Suprapubic skin (tissue), 4 donors: ENCODE measurements around the gene CMSS1. TPM values are rescaled to one million over a fixed set of nuclear protein-coding genes. Genes with fewer than 3 reads are reported as not detected.

Experiments used
- DNase-seq, 2 donors: peaks; one replicate each; pipeline ENCODE4 v3.0.0-alpha.2; 2019; ENCODE audit warnings: low spot score in 2 of 2
- H3K27ac ChIP-seq: fragments of 200-600 bp; sonication (generic); one replicate; pipeline ENCODE4 v1.5.1; 2019
- H3K27me3 ChIP-seq: fragments of 200-600 bp; sonication (generic); one replicate; pipeline ENCODE4 v1.5.1; 2019
- H3K36me3 ChIP-seq: fragments of 200-600 bp; sonication (generic); one replicate; pipeline ENCODE4 v1.5.1; 2019
- H3K4me1 ChIP-seq: fragments of 200-600 bp; sonication (generic); one replicate; pipeline ENCODE4 v1.5.1; 2019
- H3K4me3 ChIP-seq: fragments of 200-600 bp; sonication (generic); one replicate; pipeline ENCODE4 v1.5.1; 2019; ENCODE audit warnings: mild to moderate bottlenecking
- H3K9me3 ChIP-seq: fragments of 200-600 bp; sonication (generic); one replicate; pipeline ENCODE4 v1.5.1; 2019
- CTCF ChIP-seq, 2 donors: fragments of 200-600 bp in 1 of 2; fragments of 450-650 bp in 1 of 2; sonication (generic) in 1 of 2; IDR thresholded peaks; one replicate each; pipeline ENCODE4 v1.5.1; 2016 to 2019; ENCODE audit warnings: antibody characterized with exemption in 2 of 2, mild to moderate bottlenecking in 1 of 2, moderate library complexity in 1 of 2
- EP300 ChIP-seq: sonication (generic); formaldehyde crosslinking; IDR thresholded peaks from one replicate; pipeline ENCODE4 v1.6.1; 2017; ENCODE audit warnings: antibody characterized with exemption
- POLR2A ChIP-seq, 2 donors: fragments of 450-650 bp; IDR thresholded peaks; one replicate each; pipeline ENCODE4 v1.6.1; 2017; ENCODE audit warnings: antibody characterized with exemption in 2 of 2, mild to moderate bottlenecking in 2 of 2, moderate library complexity in 2 of 2
- POLR2AphosphoS5 ChIP-seq, 3 donors: sonication (generic); formaldehyde crosslinking; IDR thresholded peaks; one replicate each; pipeline ENCODE4 v1.6.1; 2017; ENCODE audit warnings: antibody characterized with exemption in 3 of 3
- WGBS: methylation state at CpG from one replicate; pipeline ENCODE4 v1.1.5; 2018; 5-methylcytosine and 5-hydroxymethylcytosine counted together
- total RNA-seq, 4 donors: library from RNA; depleted of rRNA; stranded (reverse); fragments of >200 nt; gene quantifications; one replicate each; pipeline ENCODE4 v1.1.0, GENCODE V29; 2016

Gene CMSS1
- total RNA-seq, 4 donors from 2014 or later, result 13.2 to 17.1 (median 13.5) TPM

- Histone ChIP-seq H3K27me3 (no peaks in the 10 kb centered on the region), H3K9me3 (no peaks in the 10 kb centered on the region), H3K36me3 (no peaks in the 10 kb centered on the region), H3K27ac (no peak overlapping the region), H3K4me1 (peaks cover 63% of the 10 kb centered on the region), H3K4me3 (peak overlapping the region; percentile 80)
- DNase-seq, result no peak
- 62% methylated on average over 3 of the region's 3 CpGs for WGBS
- TF ChIP-seq POLR2AphosphoS5 (IDR thresholded peaks at IDR 0.05), result no peak
- TF ChIP-seq CTCF (IDR thresholded peaks at IDR 0.05), result no peak
- TF ChIP-seq POLR2A (IDR thresholded peaks at IDR 0.05), result no peak
- no peak for TF ChIP-seq EP300
Observed at GRCh38 chr3:99874237-99875002, 56.8 kb downstream of the CMSS1 start.

GRCh38 chr3:99875581-99875928 is 57.9 kb downstream of the CMSS1 start:
- DNase-seq, result no peak
- H3K4me3 ChIP-seq, result peak overlapping the region; percentile 80
- no peaks in the 10 kb centered on the region for H3K36me3 ChIP-seq
- peak overlapping the region; percentile 97 for H3K27ac ChIP-seq
- TF ChIP-seq EP300 (no peak), POLR2AphosphoS5 (IDR thresholded peaks at IDR 0.05) (no peak), CTCF (IDR thresholded peaks at IDR 0.05) (no peak), POLR2A (IDR thresholded peaks at IDR 0.05) (no peak)
- H3K27me3 ChIP-seq, result no peaks in the 10 kb centered on the region
- no peaks in the 10 kb centered on the region for H3K9me3 ChIP-seq
- peaks cover 62% of the 10 kb centered on the region for H3K4me1 ChIP-seq
- WGBS, result under 1% methylated on average over 6 of the region's 6 CpGs

GRCh38 chr3:99875929-99876841 is 58.5 kb downstream of the CMSS1 start:
- Histone ChIP-seq H3K4me1 (peaks cover 61% of the 10 kb centered on the region), H3K4me3 (peak overlapping the region; percentile 80), H3K27ac (peak overlapping the region; percentile 97), H3K9me3 (no peaks in the 10 kb centered on the region), H3K36me3 (no peaks in the 10 kb centered on the region), H3K27me3 (no peaks in the 10 kb centered on the region)
- TF ChIP-seq POLR2AphosphoS5 (IDR thresholded peaks at IDR 0.05) (peak in 2 of 3 donors; percentile 65 to 71), CTCF (IDR thresholded peaks at IDR 0.05) (no peak), POLR2A (IDR thresholded peaks at IDR 0.05) (peak; percentile 56 to 98)
- DNase-seq, result peak; percentile 82
- 7% methylated on average over 13 of the region's 63 CpGs for WGBS

GRCh38 chr3:99877031-99877579 is 59.4 kb downstream of the CMSS1 start:
- peak overlapping the region; percentile 80 for H3K4me3 ChIP-seq
- H3K36me3 ChIP-seq, result no peaks in the 10 kb centered on the region
- H3K27me3 ChIP-seq, result no peaks in the 10 kb centered on the region
- H3K4me1 ChIP-seq, result peaks cover 54% of the 10 kb centered on the region
- H3K9me3 ChIP-seq, result no peaks in the 10 kb centered on the region
- no peak for TF ChIP-seq EP300
- no peak for TF ChIP-seq POLR2AphosphoS5 (IDR thresholded peaks at IDR 0.05)
- no peak for TF ChIP-seq CTCF (IDR thresholded peaks at IDR 0.05)
- no peak for TF ChIP-seq POLR2A (IDR thresholded peaks at IDR 0.05)
- H3K27ac ChIP-seq, result peak overlapping the region; percentile 97
- 76% methylated on average over 4 of the region's 4 CpGs for WGBS
- DNase-seq, result no peak

GRCh38 chr3:99878005-99878404 is 60.3 kb downstream of the CMSS1 start:
- Histone ChIP-seq H3K4me1 (peaks cover 50% of the 10 kb centered on the region), H3K36me3 (no peaks in the 10 kb centered on the region), H3K9me3 (no peaks in the 10 kb centered on the region), H3K27ac (peak overlapping the region; percentile 64), H3K4me3 (no peak overlapping the region), H3K27me3 (no peaks in the 10 kb centered on the region)
- TF ChIP-seq POLR2A (IDR thresholded peaks at IDR 0.05), result peak in 1 of 2 donors; percentile 24
- no peak for TF ChIP-seq POLR2AphosphoS5 (IDR thresholded peaks at IDR 0.05)
- no peak for DNase-seq
- WGBS, result 98% methylated on average over 1 of the region's 1 CpG
